ENCODE data around the gene TUBGCP6.
"Not testable (repeated sequence)": the region's sequence is repeated elsewhere in the genome, so short reads cannot be mapped to it uniquely, and the experiment has no call there.

- not testable (repeated sequence) for TF ChIP-seq POLR2A, CTCF (IDR thresholded peaks at IDR 0.05)
Measured at GRCh38 chr22:50204998-50205397, 39.8 kb downstream of the TUBGCP6 start.

Data from thyroid gland (tissue), 4 donors.